ENCODE results near the gene GATB.
A peak's percentile ranks its signal among the peaks of the same experiment; 100 is the strongest.

GATB gene

DNA sequence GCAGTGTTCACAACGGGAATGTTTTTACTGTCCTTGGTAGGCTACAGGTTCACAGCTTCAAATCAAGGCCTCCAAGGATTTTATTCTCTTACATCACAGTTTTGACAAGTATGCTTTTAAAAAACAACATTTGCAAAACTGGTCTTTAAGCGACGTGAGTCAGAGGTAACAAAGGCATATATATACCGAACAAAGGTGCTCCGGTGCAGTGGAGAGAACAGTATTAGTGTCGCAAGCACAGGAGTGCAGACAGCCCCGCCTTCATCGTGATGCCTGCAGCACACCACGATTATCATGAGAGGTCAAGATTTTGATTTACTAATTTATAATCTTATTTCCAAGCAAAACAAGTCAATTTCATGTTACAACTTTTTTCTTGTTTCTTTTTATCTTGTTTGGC, 90.8 kb downstream of the GATB start:
- DNase-seq = no peak

GRCh38 chr4:151668689-151669402, 92.0 kb downstream of the GATB start:
- DNase-seq = no peak

- DNase-seq = no peak
Measured at GRCh38 chr4:151667666-151668065, 93.1 kb downstream of the GATB start.

- peak; percentile 6 for DNase-seq
Measured at GRCh38 chr4:151667048-151667447, 93.8 kb downstream of the GATB start.

- DNase-seq = no peak
Measured at GRCh38 chr4:151666501-151666900, 94.3 kb downstream of the GATB start.

DNA sequence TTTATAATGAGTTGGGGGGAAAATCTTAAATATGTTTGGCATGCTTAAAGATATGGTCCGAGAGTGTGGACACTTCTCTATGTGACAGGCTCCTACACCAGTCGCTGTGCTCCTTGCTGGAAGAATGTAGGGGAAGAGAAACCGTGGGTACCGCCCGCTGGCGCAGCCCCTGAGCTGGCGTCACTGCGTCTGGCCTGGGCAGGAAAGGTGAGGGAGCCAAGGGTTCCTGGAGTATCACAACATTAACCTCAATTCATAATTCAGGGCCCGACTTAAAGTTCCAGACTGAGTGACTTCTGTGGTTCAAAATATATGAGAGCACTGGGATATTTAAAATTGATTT, 95.1 kb downstream of the GATB start:
- DNase-seq = no peak

DNA sequence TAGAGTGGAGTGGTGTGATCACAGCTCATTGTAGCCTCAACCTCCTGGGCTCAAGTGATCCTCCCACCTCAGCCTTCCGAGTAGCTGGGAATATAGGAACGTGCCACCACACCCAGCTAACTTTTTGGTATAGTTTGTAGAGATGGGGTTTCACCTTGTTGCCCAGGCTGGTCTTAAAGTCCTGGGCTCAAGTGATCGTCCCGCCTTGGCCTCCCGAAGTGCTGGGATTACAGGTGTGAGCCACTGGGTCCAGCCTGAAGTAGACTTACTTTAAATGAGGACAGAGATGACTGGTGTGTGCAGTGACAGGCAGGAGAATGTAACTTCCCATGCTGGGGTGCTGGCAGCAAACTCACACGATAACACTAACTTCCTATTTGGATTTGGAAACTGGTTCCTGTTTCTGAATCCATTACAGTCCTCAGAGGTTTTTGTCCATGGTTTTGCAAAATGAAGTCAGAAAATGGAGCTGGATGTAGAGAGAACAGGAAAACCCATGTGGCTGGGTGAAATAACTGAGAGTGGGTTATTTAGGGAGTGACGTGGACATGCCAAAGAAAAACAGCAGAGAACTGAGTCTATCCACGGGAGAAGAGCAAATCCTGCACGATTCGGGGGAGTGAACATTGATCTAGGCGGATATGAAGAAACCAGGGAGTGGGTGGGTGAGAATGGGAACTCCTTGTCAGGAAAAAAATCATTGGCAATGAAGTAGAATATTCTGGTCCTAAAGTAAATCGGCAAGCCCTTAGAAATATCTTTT, 95.6 kb downstream of the GATB start:
- no peak for DNase-seq

GRCh38 chr4:151664289-151664688, 96.5 kb downstream of the GATB start:
- DNase-seq = no peak

DNA sequence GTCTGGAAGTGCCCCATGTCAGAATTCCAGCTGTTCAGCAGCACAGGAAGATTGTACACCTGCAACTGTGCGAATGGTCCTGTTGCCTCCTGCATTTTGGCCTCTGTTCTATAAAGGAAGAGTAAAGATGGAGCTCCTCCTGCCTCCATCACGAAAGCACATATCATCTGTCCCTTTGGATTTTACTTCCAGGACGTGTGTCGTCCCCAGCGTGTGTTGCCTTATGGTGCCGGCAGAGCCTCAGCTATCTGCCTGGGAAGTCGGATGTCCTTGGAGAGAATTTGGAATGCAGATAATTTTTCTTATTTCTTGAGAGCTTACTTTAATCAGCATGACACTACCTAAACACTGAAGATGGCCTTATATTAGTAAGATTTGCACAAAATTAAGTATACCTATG, 97.7 kb downstream of the GATB start:
- no peak for DNase-seq

- no peak for DNase-seq
Measured at GRCh38 chr4:151661873-151662272, 98.9 kb downstream of the GATB start.

DNA sequence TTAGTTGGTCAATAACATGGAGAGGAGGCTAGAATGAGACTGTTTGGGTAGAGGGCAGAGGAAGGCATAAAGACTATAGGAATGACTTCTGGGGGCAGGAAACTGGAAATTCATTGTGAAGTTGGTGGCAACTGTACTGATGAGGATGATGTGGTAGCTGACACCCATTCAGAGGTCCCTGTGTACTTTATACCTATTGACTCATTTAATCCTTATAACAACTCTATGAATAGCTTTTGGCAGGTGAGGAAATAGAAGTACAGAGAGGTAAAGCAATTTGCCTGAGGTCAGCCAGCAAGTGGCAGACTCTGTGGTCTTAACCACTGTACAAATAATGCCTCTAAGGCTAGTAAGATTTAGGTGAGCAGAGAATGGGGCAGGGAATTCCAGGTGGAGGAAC, 100.1 kb downstream of the GATB start:
- no peak for DNase-seq

- DNase-seq = no peak
Measured at GRCh38 chr4:151659601-151660364, 101.0 kb downstream of the GATB start.

DNA sequence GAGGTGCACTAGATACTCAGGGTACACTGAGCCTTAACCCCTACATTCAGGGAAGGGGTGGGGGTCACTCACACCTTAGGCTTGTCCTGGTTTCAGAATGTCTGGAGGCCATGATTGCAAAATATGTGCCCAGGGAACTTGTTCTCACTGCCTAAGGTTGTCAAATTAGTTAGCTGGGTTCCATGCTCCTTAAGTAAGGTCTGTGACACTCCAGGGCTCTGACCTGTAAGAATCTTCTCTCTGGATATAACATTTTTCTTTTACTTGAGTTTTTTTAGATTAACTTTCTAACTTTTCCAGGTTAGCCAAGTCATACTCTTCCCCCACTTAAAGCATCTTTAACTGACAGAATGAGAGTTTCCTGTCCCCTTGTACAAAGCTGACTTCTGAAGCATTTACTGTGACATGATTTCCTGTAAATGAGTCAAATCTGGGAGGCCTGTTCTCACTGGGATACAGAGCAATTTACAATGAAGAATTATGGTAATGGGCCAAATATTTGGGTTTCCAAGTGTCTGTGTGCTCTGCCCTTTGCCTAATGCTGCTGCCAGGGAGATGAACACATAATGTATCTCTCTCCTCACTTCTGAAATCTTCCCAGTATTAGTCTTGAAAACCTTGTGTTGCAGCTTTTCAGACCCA, 101.7 kb downstream of the GATB start:
- no peak for DNase-seq

DNA sequence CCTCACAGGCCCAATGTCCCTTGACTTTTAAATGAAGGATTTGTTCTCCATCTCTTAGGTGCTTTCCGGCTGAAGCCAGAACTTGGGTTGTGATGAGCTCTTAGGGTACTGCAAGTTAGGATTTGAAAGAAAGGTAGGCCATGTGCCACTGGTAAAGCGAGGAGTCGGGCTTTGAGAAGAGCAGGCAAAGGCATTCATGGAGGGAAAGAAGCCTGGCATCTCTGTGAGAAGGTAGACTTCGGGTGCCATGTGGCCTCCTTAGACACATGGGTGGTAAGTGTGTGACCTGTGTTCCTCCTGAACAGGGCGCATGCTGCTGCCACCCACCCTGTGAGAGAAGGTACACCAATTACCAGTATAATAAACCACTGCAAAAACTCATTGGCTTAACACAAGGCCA, 102.9 kb downstream of the GATB start:
- no peak for DNase-seq

DNA sequence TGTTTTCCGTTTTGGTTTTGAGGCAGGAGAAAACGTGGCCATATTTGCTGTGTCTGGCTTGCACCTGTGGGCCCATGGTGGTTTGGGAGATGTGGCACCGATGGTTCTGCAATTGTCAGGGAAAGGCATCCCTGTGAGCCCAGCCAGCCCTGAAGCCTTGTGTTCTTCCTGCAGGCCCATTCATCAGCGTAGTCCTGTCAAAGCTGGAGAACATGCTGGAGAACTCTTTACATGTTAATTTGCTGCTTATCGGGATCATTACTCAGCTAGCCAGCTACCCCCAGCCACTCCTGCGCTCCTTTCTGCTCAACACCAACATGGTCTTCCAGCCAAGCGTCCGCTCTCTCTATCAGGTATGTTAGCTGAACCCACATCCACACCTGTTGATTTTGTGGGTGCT, 104.7 kb downstream of the GATB start:
- no peak for DNase-seq

DNA sequence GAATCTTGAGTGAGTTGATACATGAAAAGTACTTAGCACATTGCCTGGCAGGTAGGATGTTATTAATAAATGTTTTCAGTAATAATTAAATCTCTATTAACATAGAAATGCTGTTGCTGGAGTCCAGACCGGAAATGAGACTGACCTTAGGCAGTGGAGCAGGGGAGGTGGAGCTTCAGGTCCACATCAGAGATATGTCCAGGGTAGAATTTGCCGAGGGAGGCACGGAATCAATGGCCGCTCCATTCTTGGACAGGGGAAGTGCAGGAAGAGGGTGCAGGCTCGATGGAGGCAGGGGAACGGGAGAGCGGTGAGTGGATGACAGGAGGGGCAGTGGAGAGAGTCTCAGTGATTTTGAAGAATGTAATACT, 107.3 kb downstream of the GATB start:
- DNase-seq = no peak

- no peak for DNase-seq
Measured at GRCh38 chr4:151652841-151653547, 107.8 kb downstream of the GATB start.

DNA sequence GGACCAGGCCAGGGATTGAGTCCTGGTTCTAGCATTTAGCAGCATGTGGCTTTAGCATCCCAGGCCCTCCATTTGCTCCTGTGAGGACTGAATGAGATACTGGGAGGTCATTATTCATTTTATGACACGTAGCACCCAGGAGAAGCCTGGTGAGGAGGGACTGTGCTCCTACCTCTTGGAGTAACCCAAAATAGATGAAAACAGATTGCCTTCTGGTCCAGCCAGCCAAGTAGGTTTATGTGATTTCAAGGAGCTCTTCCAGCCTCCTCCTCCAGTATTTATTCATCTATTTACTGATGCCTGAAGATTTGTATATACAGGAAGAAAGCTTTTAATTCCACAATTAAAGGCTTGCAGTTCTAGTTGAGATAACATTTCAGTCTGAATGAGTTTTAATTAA, 109.3 kb downstream of the GATB start:
- no peak for DNase-seq

- no peak for DNase-seq
Measured at GRCh38 chr4:151649479-151649878, 111.3 kb downstream of the GATB start.

DNA sequence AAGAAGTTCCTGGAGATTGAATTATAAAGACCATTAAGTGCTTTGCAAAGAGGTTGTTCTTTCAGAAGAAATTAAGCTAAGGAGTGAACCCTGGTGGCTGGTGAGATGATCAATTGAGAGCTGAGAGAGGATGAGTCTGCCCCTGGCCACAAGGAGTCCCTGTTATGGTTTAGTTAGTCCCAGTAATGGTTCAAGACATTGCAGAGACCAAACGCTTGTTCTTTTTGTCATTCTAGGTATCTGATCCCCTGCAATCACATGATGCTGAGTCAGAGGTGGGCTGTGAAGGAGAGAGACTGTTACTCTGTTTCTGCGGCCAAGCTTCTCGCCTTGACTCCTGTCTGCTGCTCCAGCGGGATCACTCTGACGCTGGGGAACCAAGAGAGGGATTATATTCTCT, 114.5 kb downstream of the GATB start:
- no peak for DNase-seq

- DNase-seq = no peak
Measured at GRCh38 chr4:151644622-151645021, 116.2 kb downstream of the GATB start.

DNA sequence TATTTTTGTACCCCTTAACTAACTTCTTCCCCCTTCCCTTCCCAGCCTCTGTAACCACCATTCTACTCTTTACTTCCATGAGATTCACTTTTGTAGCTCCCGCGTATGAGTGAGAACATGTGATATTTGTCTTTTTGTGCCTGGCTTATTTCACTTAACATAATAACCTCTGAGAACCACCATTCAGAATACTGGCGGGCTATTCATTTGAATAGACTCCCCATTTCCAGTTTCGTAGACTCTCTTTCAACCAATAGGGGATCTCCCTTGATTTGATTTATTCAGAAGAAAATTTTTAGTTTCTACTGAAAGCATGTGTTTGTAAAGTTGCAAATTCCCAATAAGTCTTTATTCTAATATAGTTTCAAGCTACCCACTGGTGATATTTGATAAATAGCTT, 117.2 kb downstream of the GATB start:
- DNase-seq = no peak

GRCh38 chr4:151641983-151642382, 118.8 kb downstream of the GATB start:
- DNase-seq = no peak
